ENCODE measurements around the gene GCNT4.
A peak's percentile ranks its signal among the peaks of the same experiment; 100 is the strongest.
"Not testable (repeated sequence)": the region's sequence is repeated elsewhere in the genome, so short reads cannot be mapped to it uniquely, and the experiment has no call there.

Gene GCNT4

GRCh38 chr5:75052192-75053053 lies at the start of gene GCNT4:
TSS of gene GCNT4 (minus strand) at chr5:75052558. CDS start at chr5:75030037, 22,521 bp downstream.
- TF ChIP-seq CTCF (conservative IDR thresholded peaks at IDR 0.05), result no peak
- peak within 1 kb of the TSS; percentile 20; the same call in 1 of the 2 replicates for H3K27ac ChIP-seq

- not testable (repeated sequence) for H3K27ac ChIP-seq
These were observed 43.6 kb upstream of the GCNT4 start for GRCh38 chr5:75095956-75096355.

GRCh38 chr5:75091597-75091996 lies 39.2 kb upstream of the GCNT4 start:
- no peak for TF ChIP-seq CTCF (conservative IDR thresholded peaks at IDR 0.05)
- H3K27ac ChIP-seq, result no peak overlapping the region

GRCh38 chr5:75089662-75090061 lies 37.3 kb upstream of the GCNT4 start:
- TF ChIP-seq CTCF (conservative IDR thresholded peaks at IDR 0.05), result no peak
- no peak overlapping the region for H3K27ac ChIP-seq

- TF ChIP-seq CTCF (conservative IDR thresholded peaks at IDR 0.05), result no peak
These were observed 36.8 kb upstream of the GCNT4 start for GRCh38 chr5:75089137-75089536.

GRCh38 chr5:75088648-75089047 lies 36.3 kb upstream of the GCNT4 start:
- no peak overlapping the region for H3K27ac ChIP-seq
- no peak for TF ChIP-seq CTCF (conservative IDR thresholded peaks at IDR 0.05)

More at GRCh38 chr5:75089137-75089536, 36.8 kb upstream of the GCNT4 start:
- no peak overlapping the region for H3K27ac ChIP-seq

- TF ChIP-seq CTCF (conservative IDR thresholded peaks at IDR 0.05), result no peak
- H3K27ac ChIP-seq, result peak overlapping the region; percentile 39; the same call in 1 of the 2 replicates
These were observed 29.2 kb upstream of the GCNT4 start for GRCh38 chr5:75081510-75081909.

- H3K27ac ChIP-seq, result not testable (repeated sequence)
These were observed 27.0 kb upstream of the GCNT4 start for GRCh38 chr5:75079346-75079745.

Measured in VCaP (cell line).